Right cardiac atrium (tissue), 5 donors: ENCODE data around the gene EYS. TPM values are rescaled to one million over a fixed set of nuclear protein-coding genes. Genes with fewer than 3 reads are reported as not detected.

Experiments used
- ATAC-seq, 2 donors: fragments of 200-7000 bp; cut with Tn5 transposase; one replicate each; pipeline versions ENCODE4 v1.8.0 to v1.9.1; 2020; ENCODE audit warnings: moderate library complexity in 2 of 2, mild to moderate bottlenecking in 1 of 2
- DNase-seq, 3 donors: peaks; one replicate each; pipeline ENCODE4 v3.0.0-alpha.2; 2020
- H3K27ac ChIP-seq: one replicate; pipeline ENCODE4 v1.5.1; 2013; ENCODE audit warnings: mild to moderate bottlenecking, low read length, control low read depth, moderate library complexity
- H3K27me3 ChIP-seq: one replicate; pipeline ENCODE4 v1.6.1; 2013; ENCODE audit not compliant: control insufficient read depth, insufficient read depth
- H3K4me1 ChIP-seq: one replicate; pipeline ENCODE4 v1.6.1; 2013; ENCODE audit warnings: low read length; ENCODE audit not compliant: control insufficient read depth, insufficient read depth
- H3K4me3 ChIP-seq: one replicate; pipeline ENCODE4 v1.5.1; 2013; ENCODE audit warnings: low read length, control low read depth
- H3K9me3 ChIP-seq: one replicate; pipeline ENCODE4 v1.6.1; 2013; ENCODE audit warnings: low read length; ENCODE audit not compliant: control insufficient read depth
- WGBS: extraction: QIAGEN DNeasy Blood & Tissue Kit; methylation state at CpG from one replicate; pipeline ENCODE4 v1.1.7; 2013; 5-methylcytosine and 5-hydroxymethylcytosine counted together
- intact Hi-C, 4 donors: fragments of 100-400 bp; cut with DNase I; formaldehyde crosslinking; loops; one replicate each; pipeline versions ENCODE4 v1.11.0 to v1.14.0; 2022 to 2023
- polyA plus RNA-seq: library from polyadenylated mRNA; stranded (reverse); fragments of 200-250 nt; gene quantifications from one replicate; pipeline ENCODE4 v1.2.3, GENCODE V29; 2013
- total RNA-seq, 4 donors: library from RNA; stranded (reverse); fragmentation: NEBNext Ultra II Directional; extraction: Animal tissue kit (Norgen Biotek cat#: 25700); gene quantifications; one replicate each; pipeline ENCODE4 v1.2.1, GENCODE V29; 2021
- donor health status: healthy with polysubstance abuse.
- donor health status: DM: no; HTN: yes; CAD: no.
- donor health status: DM: no; HTN: no; CAD: no.
- donor health status: DM: no; HTN: yes; CAD: no; lungs with severe emphysema.
- donor health status: DM: yes; HTN: yes; CAD: no.

The EYS gene
- total and polyA plus RNA-seq, 5 donors, result 0.02 to 0.24 (median 0.06) TPM; not detected in 2

GRCh38 chr6:64969139-64969538, 737.9 kb downstream of the EYS start:
- H3K9me3 ChIP-seq, result no peaks in the 10 kb centered on the region
- ATAC-seq (no peak), DNase-seq (no peak)
- intact Hi-C loops, result no loop called here
- no peaks in the 10 kb centered on the region for H3K27me3 ChIP-seq
- no peak overlapping the region for H3K27ac ChIP-seq
- 70% methylated on average over 1 of the region's 1 CpG for WGBS
- no peak overlapping the region for H3K4me3 ChIP-seq
- H3K4me1 ChIP-seq, result no peaks in the 10 kb centered on the region

GRCh38 chr6:64955435-64955848, 751.6 kb downstream of the EYS start:
- H3K27ac ChIP-seq, result no peak overlapping the region
- H3K9me3 ChIP-seq, result no peaks in the 10 kb centered on the region
- H3K4me3 ChIP-seq, result no peak overlapping the region
- peak in 1 of 3 donors; percentile 7 for DNase-seq
- WGBS, result 70% methylated on average over 7 of the region's 7 CpGs
- H3K4me1 ChIP-seq, result no peaks in the 10 kb centered on the region
- ATAC-seq, result no peak
- intact Hi-C loops, result no loop called here
- no peaks in the 10 kb centered on the region for H3K27me3 ChIP-seq

GRCh38 chr6:64949257-64949656, 757.8 kb downstream of the EYS start:
- 55% methylated on average over 2 of the region's 2 CpGs for WGBS
- Histone ChIP-seq H3K4me1 (no peaks in the 10 kb centered on the region), H3K4me3 (no peak overlapping the region), H3K27ac (no peak overlapping the region), H3K27me3 (no peaks in the 10 kb centered on the region), H3K9me3 (no peaks in the 10 kb centered on the region)
- no peak for DNase-seq
- intact Hi-C loops, result no loop called here
- ATAC-seq, result no peak

- ATAC-seq (no peak), DNase-seq (no peak)
- H3K4me3 ChIP-seq, result no peak overlapping the region
- no peak overlapping the region for H3K27ac ChIP-seq
- no peaks in the 10 kb centered on the region for H3K9me3 ChIP-seq
- intact Hi-C loops, result no loop called here
- H3K4me1 ChIP-seq, result no peaks in the 10 kb centered on the region
- no peaks in the 10 kb centered on the region for H3K27me3 ChIP-seq
Measured at GRCh38 chr6:64948261-64948660, 758.8 kb downstream of the EYS start.

GRCh38 chr6:64945450-64945849, 761.6 kb downstream of the EYS start:
- Histone ChIP-seq H3K9me3 (no peaks in the 10 kb centered on the region), H3K4me1 (no peaks in the 10 kb centered on the region), H3K27me3 (no peaks in the 10 kb centered on the region), H3K4me3 (no peak overlapping the region), H3K27ac (no peak overlapping the region)
- ATAC-seq, result no peak
- WGBS, result 90% methylated on average over 2 of the region's 2 CpGs
- intact Hi-C loops, result no loop called here
- no peak for DNase-seq

- no peak overlapping the region for H3K27ac ChIP-seq
- no peaks in the 10 kb centered on the region for H3K27me3 ChIP-seq
- no peaks in the 10 kb centered on the region for H3K9me3 ChIP-seq
- DNase-seq, result no peak
- H3K4me3 ChIP-seq, result no peak overlapping the region
- ATAC-seq, result no peak
- intact Hi-C loops, result no loop called here
- no peaks in the 10 kb centered on the region for H3K4me1 ChIP-seq
- WGBS, result 88% methylated on average over 1 of the region's 1 CpG
Measured at GRCh38 chr6:64932486-64932885, 774.5 kb downstream of the EYS start.

- H3K27me3 ChIP-seq, result no peaks in the 10 kb centered on the region
- no peak overlapping the region for H3K4me3 ChIP-seq
- H3K27ac ChIP-seq, result no peak overlapping the region
- ATAC-seq, result no peak
- DNase-seq, result no peak
- WGBS, result 81% methylated on average over 2 of the region's 2 CpGs
- no peaks in the 10 kb centered on the region for H3K9me3 ChIP-seq
- no peaks in the 10 kb centered on the region for H3K4me1 ChIP-seq
- intact Hi-C loops, result no loop called here
Measured at GRCh38 chr6:64930681-64931080, 776.3 kb downstream of the EYS start.

GRCh38 chr6:64926051-64926450, 781.0 kb downstream of the EYS start:
- DNase-seq (no peak), ATAC-seq (no peak)
- intact Hi-C loops, result no loop called here
- Histone ChIP-seq H3K4me3 (no peak overlapping the region), H3K27ac (no peak overlapping the region), H3K9me3 (no peaks in the 10 kb centered on the region), H3K4me1 (no peaks in the 10 kb centered on the region), H3K27me3 (no peaks in the 10 kb centered on the region)

- intact Hi-C loops, result no loop called here
- H3K27ac ChIP-seq, result no peak overlapping the region
- no peaks in the 10 kb centered on the region for H3K4me1 ChIP-seq
- WGBS, result 95% methylated on average over 1 of the region's 1 CpG
- H3K27me3 ChIP-seq, result no peaks in the 10 kb centered on the region
- no peak for DNase-seq
- no peak overlapping the region for H3K4me3 ChIP-seq
- H3K9me3 ChIP-seq, result no peaks in the 10 kb centered on the region
- ATAC-seq, result no peak
Measured at GRCh38 chr6:64920257-64920656, 786.8 kb downstream of the EYS start.

GRCh38 chr6:64914124-64914523, 792.9 kb downstream of the EYS start:
- Histone ChIP-seq H3K4me1 (no peaks in the 10 kb centered on the region), H3K9me3 (no peaks in the 10 kb centered on the region), H3K27ac (no peak overlapping the region), H3K27me3 (no peaks in the 10 kb centered on the region), H3K4me3 (no peak overlapping the region)
- DNase-seq (no peak), ATAC-seq (no peak)
- intact Hi-C loops, result no loop called here

GRCh38 chr6:64912966-64913365, 794.1 kb downstream of the EYS start:
- H3K4me1 ChIP-seq, result no peaks in the 10 kb centered on the region
- H3K27me3 ChIP-seq, result no peaks in the 10 kb centered on the region
- no peak for ATAC-seq
- DNase-seq, result no peak
- no peak overlapping the region for H3K4me3 ChIP-seq
- no peaks in the 10 kb centered on the region for H3K9me3 ChIP-seq
- intact Hi-C loops, result no loop called here
- H3K27ac ChIP-seq, result no peak overlapping the region
- WGBS, result 73% methylated on average over 1 of the region's 1 CpG

- peak in 1 of 3 donors; percentile 40 for DNase-seq
- no peaks in the 10 kb centered on the region for H3K27me3 ChIP-seq
- 83% methylated on average over 7 of the region's 7 CpGs for WGBS
- no peaks in the 10 kb centered on the region for H3K9me3 ChIP-seq
- H3K4me3 ChIP-seq, result no peak overlapping the region
- H3K4me1 ChIP-seq, result no peaks in the 10 kb centered on the region
- no peak for ATAC-seq
- intact Hi-C loops, result no loop called here
- no peak overlapping the region for H3K27ac ChIP-seq
Measured at GRCh38 chr6:64908104-64908503, 798.9 kb downstream of the EYS start.
